ENCODE data around the gene APBA2. TPM values are rescaled to one million over a fixed set of nuclear protein-coding genes. Genes with fewer than 3 reads are reported as not detected.

Gene APBA2
- total RNA-seq, 2 donors from 2014 or later: 11.8 to 16.4 TPM

DNA sequence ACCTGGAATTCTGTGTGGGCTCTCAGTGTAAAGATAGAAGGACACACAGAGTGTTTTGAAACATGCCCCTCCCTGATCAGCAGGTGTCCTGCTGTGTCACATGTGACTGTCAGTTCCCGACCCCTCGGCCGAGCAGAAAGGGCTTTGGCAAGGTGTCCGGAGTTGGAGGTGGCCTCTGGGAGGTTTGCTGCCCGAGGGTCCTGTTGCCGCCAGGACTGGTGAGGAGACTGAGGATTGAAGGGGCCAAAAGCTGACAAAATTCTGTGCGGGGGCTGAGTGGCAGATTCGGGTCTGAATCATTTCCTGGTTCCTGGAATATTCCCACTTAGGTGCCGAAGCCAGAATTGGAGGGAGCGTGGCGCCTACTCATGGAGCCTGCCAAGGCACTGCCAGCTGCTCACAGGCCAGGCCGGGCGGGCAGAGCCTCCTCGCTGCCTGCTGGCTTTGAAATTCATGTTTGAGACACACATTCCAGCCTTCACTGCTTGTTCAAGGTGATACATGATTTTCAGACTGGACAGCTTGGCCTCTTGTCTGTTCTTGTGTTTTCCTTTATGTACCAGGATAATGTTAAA is 83.8 kb downstream of the APBA2 start:
- DNase-seq (ENCODE audit: low spot score in 2 of 2): no peak
- no peak for ATAC-seq
- Mint-ChIP-seq H3K9me3 (no peaks in the 10 kb centered on the region), H3K36me3 (no peaks in the 10 kb centered on the region), H3K27ac (no peak overlapping the region)

DNA sequence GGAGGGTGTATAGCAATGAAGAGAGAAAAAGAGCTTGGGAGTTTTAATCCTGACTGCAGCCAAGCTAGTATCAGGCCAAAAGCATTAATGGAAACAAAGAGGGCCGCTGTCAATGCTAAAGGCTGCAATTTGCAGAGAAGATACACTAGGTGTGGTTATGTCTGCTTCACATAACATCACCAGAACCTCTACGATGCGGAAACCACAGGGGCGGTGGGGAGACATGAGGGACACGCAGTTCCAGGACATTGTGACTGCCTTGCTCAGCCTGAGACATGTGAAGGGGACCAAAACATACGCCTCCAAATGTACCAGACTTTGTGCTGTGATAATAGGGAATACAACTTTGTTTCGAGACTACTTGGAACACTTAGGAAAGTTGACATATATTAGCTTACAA is 88.4 kb downstream of the APBA2 start:
- DNase-seq (ENCODE audit: low spot score in 2 of 2) (no peak), ATAC-seq (peak; percentile 41 to 70)
- no peak overlapping the region for H3K27ac Mint-ChIP-seq

GRCh38 chr15:28975766-28976179 is 90.0 kb downstream of the APBA2 start:
- ATAC-seq (peak; percentile 76 to 80), DNase-seq (ENCODE audit: low spot score in 2 of 2) (peak in 1 of 2 donors; percentile 78)
- no peaks in the 10 kb centered on the region for H3K9me3 Mint-ChIP-seq
- no peaks in the 10 kb centered on the region for H3K36me3 Mint-ChIP-seq
- H3K27ac Mint-ChIP-seq: no peak overlapping the region

More for the DNA sequence above, 88.4 kb downstream of the APBA2 start:
- Mint-ChIP-seq H3K9me3 (no peaks in the 10 kb centered on the region), H3K36me3 (no peaks in the 10 kb centered on the region)

DNA sequence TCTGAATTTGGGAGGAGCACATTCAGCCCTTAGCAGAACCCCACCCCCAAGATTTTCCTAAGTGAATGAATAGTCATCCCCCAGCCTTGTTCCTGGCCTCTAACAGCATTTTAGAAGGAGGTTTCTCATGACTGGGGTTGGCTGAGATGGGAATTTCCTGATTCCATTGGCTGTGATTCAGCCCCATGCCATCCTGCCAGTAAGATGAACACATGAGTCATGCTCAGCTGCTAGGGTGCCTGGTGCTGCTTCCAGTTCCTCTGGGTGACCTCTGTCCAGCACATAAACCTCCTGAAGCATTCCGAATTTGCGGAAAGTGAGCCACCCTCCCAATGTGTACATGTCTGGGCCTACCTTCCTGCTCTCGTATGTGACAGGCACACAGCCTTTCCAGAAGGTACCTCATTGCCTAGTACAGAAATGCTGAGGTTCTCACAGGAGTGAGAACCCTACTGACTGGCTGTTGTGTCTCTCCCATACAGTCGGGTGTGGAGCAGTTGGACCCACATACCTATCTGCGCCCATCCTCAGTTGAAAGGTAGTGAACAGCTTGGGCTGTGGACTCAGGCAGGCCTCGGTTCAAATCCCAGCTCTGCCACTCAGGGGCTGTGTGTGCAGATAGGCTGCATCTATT is 91.7 kb downstream of the APBA2 start:
- DNase-seq (ENCODE audit: low spot score in 2 of 2) (no peak), ATAC-seq (peak in 1 of 2 donors; percentile 44)
- no peaks in the 10 kb centered on the region for H3K36me3 Mint-ChIP-seq
- H3K9me3 Mint-ChIP-seq: no peaks in the 10 kb centered on the region
- no peak overlapping the region for H3K27ac Mint-ChIP-seq

- H3K36me3 Mint-ChIP-seq: no peaks in the 10 kb centered on the region
- H3K27ac Mint-ChIP-seq: no peak overlapping the region
- DNase-seq (ENCODE audit: low spot score in 2 of 2) (no peak), ATAC-seq (no peak)
- no peaks in the 10 kb centered on the region for H3K9me3 Mint-ChIP-seq
These were observed 92.2 kb downstream of the APBA2 start for GRCh38 chr15:28978011-28978378.

- no peaks in the 10 kb centered on the region for H3K9me3 Mint-ChIP-seq
- no peak for ATAC-seq
These were observed 92.9 kb downstream of the APBA2 start for GRCh38 chr15:28978661-28979060.

DNA sequence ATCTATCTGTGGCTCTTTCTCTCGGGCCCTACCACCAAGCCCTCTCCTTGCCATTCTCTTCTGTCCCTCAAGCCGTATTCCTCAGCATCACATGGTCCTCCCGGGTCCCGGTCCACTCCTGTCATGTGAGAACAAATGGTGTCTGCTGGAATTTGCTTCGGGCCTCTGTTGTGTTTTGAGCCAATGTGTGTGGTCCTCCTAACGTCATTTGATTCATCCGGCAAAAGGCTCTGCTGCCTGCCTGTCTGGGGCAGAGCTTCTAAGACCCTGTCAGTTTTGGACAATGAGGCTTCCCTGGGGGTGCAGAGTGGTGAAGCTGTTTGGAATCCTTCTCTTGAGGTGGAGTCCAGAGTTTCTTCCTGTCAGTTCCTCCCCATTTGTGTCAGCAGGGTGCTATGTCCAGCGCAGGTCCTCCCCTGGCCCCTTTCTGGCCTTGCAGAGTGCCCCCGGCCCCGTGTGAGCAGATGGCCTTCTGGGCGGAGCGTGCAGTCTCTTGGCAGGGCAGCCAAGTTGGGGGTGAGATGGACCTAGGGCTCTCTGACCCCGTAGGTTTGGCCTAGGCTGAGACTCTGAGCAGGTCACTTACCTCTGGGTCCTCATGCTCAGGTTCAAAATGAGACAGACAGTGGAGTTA is 93.6 kb downstream of the APBA2 start:
- DNase-seq (ENCODE audit: low spot score in 2 of 2): no peak
- H3K36me3 Mint-ChIP-seq: no peaks in the 10 kb centered on the region
- no peak overlapping the region for H3K27ac Mint-ChIP-seq
- no peak for ATAC-seq
- H3K9me3 Mint-ChIP-seq: no peaks in the 10 kb centered on the region

More at GRCh38 chr15:28978661-28979060, 92.9 kb downstream of the APBA2 start:
- H3K36me3 Mint-ChIP-seq: no peaks in the 10 kb centered on the region
- DNase-seq (ENCODE audit: low spot score in 2 of 2): no peak
- H3K27ac Mint-ChIP-seq: no peak overlapping the region

GRCh38 chr15:28980709-28981350 is 95.1 kb downstream of the APBA2 start:
- Mint-ChIP-seq H3K36me3 (peaks cover 0 to 6% of the 10 kb centered on the region in 2 donors), H3K9me3 (no peaks in the 10 kb centered on the region), H3K27ac (no peak overlapping the region)
- no peak for ATAC-seq
- no peak for DNase-seq (ENCODE audit: low spot score in 2 of 2)

DNA sequence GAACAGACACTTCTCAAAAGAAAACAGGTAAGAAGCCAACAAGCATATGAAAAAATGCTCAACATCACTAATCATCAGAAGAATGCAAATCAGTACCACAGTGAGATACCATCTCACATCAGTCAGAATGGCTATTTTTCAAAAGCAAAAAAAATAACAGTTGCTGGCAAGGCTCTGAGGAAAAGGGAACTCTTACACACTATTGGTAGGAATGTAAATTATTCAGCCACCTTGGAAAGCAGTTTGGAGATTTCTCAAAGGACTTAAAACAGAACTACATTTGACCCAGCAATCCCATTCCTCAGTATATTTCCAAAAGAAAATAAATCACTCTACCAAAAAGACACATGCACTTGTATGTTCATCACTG is 95.6 kb downstream of the APBA2 start:
- Mint-ChIP-seq H3K9me3 (no peaks in the 10 kb centered on the region), H3K27ac (no peak overlapping the region), H3K36me3 (peaks cover 0 to 6% of the 10 kb centered on the region in 2 donors)
- ATAC-seq: no peak
- no peak for DNase-seq (ENCODE audit: low spot score in 2 of 2)

- Mint-ChIP-seq H3K9me3 (peaks cover under 1 to 1% of the 10 kb centered on the region in 2 donors), H3K36me3 (peaks cover 2 to 10% of the 10 kb centered on the region in 2 donors), H3K27ac (no peak overlapping the region)
- DNase-seq (ENCODE audit: low spot score in 2 of 2) (no peak), ATAC-seq (no peak)
These were observed 96.1 kb downstream of the APBA2 start for GRCh38 chr15:28981921-28982320.

- ATAC-seq: no peak
- Mint-ChIP-seq H3K27ac (no peak overlapping the region), H3K36me3 (peaks cover 5 to 16% of the 10 kb centered on the region in 2 donors), H3K9me3 (peaks cover 6% of the 10 kb centered on the region in 2 donors)
- DNase-seq (ENCODE audit: low spot score in 2 of 2): no peak
These were observed 97.1 kb downstream of the APBA2 start for GRCh38 chr15:28982886-28983285.

GRCh38 chr15:28983432-28984311 is 97.9 kb downstream of the APBA2 start:
- ATAC-seq (no peak), DNase-seq (ENCODE audit: low spot score in 2 of 2) (no peak)
- H3K27ac Mint-ChIP-seq: no peak overlapping the region
- peaks cover 6% of the 10 kb centered on the region in 2 donors for H3K9me3 Mint-ChIP-seq
- peaks cover 5 to 16% of the 10 kb centered on the region in 2 donors for H3K36me3 Mint-ChIP-seq

- Mint-ChIP-seq H3K27ac (peak overlapping the region; percentile 61 to 74), H3K36me3 (peaks cover 5 to 16% of the 10 kb centered on the region in 2 donors), H3K9me3 (peaks cover 6% of the 10 kb centered on the region in 2 donors)
- peak; percentile 67 to 88 for ATAC-seq
- DNase-seq (ENCODE audit: low spot score in 2 of 2): no peak
These were observed 98.9 kb downstream of the APBA2 start for GRCh38 chr15:28984421-28985315.

- peaks cover 5 to 16% of the 10 kb centered on the region in 2 donors for H3K36me3 Mint-ChIP-seq
- no peak for DNase-seq (ENCODE audit: low spot score in 2 of 2)
- no peak for ATAC-seq
- H3K27ac Mint-ChIP-seq: peak overlapping the region; percentile 48 to 61
- peaks cover 6% of the 10 kb centered on the region in 2 donors for H3K9me3 Mint-ChIP-seq
These were observed 99.5 kb downstream of the APBA2 start for GRCh38 chr15:28985316-28985645.

- peaks cover 6% of the 10 kb centered on the region in 2 donors for H3K9me3 Mint-ChIP-seq
- H3K36me3 Mint-ChIP-seq: peaks cover 5 to 16% of the 10 kb centered on the region in 2 donors
- ATAC-seq: no peak
- H3K27ac Mint-ChIP-seq: peak overlapping the region; percentile 61 to 62
- no peak for DNase-seq (ENCODE audit: low spot score in 2 of 2)
These were observed 99.9 kb downstream of the APBA2 start for GRCh38 chr15:28985691-28986090.

DNA sequence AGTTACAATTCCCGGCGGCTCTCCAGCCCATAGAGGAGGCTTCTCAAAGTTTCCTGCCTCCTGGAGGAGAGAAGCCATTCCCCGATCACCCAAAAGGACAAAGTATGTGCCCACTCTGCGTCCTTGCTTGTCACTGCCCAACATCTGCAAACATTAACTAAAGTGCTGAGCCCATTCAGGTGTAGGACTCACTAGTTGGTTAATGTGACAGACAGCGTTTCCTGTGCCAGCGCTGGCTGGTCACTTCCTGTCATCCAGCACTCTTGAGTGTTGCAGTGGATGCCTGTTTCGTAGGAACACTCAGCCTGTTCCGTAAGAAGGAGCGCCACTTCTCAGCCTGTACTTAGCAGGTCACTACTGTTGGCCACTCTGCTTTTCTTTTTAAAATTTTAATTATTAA is 100.3 kb downstream of the APBA2 start:
- Mint-ChIP-seq H3K36me3 (peaks cover 5 to 16% of the 10 kb centered on the region in 2 donors), H3K27ac (peak overlapping the region; percentile 61 to 62), H3K9me3 (peaks cover 6% of the 10 kb centered on the region in 2 donors)
- no peak for DNase-seq (ENCODE audit: low spot score in 2 of 2)
- ATAC-seq: peak in 1 of 2 donors; percentile 35

All from activated naive CD4-positive, alpha-beta T cell treated with anti-CD3 and anti-CD28 coated beads, Interleukin-2, amount 50 U/mL, for 72 hours (primary cell).